ENCODE measurements around the gene SF1.

The SF1 gene

GRCh38 chr11:64721359-64721699 is 57.0 kb downstream of the SF1 start:
- H3K14ac ChIP-seq (ENCODE audit: low read length in 2 of 2): no peak overlapping the region
- no peak overlapping the region for H3K27ac ChIP-seq (ENCODE audit: low read length, poor library complexity, severe bottlenecking)
- H4K8ac ChIP-seq (ENCODE audit: low read length): no peak overlapping the region
- H2AFZ ChIP-seq (ENCODE audit: low read depth, low read length): no peak overlapping the region
- H3K4me1 ChIP-seq (ENCODE audit: control insufficient read depth, insufficient read depth, low read depth, low read length): peaks cover 9% of the 10 kb centered on the region
- H3K36me3 ChIP-seq (ENCODE audit: control insufficient read depth in 1 of 2, insufficient read depth in 2 of 2, low read depth in 1 of 2, low read length in 2 of 2): no peaks in the 10 kb centered on the region
- no peak overlapping the region for H3K23ac ChIP-seq (ENCODE audit: low read length in 2 of 2)
- H3K4me3 ChIP-seq (ENCODE audit: insufficient read depth in 1 of 2, low read depth in 1 of 2, low read length in 2 of 2): no peak overlapping the region
- no peak overlapping the region for H2BK5ac ChIP-seq (ENCODE audit: low read depth, low read length, poor library complexity, severe bottlenecking)
- H2BK15ac ChIP-seq (ENCODE audit: low read depth, poor library complexity, severe bottlenecking): no peak overlapping the region
- no peak overlapping the region for H4K91ac ChIP-seq (ENCODE audit: low read length)
- H3K9me3 ChIP-seq (ENCODE audit: control insufficient read depth, low read length): no peaks in the 10 kb centered on the region
- no peak overlapping the region for H3K4ac ChIP-seq (ENCODE audit: low read depth in 1 of 2, low read length in 2 of 2)
- no peak overlapping the region for H2AK5ac ChIP-seq (ENCODE audit: low read length, severe bottlenecking)
- no peak overlapping the region for H2BK12ac ChIP-seq (ENCODE audit: low read length in 2 of 2)
- 87% methylated on average over 3 of the region's 3 CpGs for WGBS
- H3K27me3 ChIP-seq (ENCODE audit: control insufficient read depth in 1 of 2, insufficient read depth in 1 of 2, low read length in 2 of 2): peaks cover 81 to 82% of the 10 kb centered on the region in 2 experiments
- no peak overlapping the region for H3K4me2 ChIP-seq (ENCODE audit: low read length, poor library complexity, severe bottlenecking)
- H3K18ac ChIP-seq (ENCODE audit: low read depth in 1 of 2, low read length in 2 of 2): no peak overlapping the region
- no peaks in the 10 kb centered on the region for H3K79me1 ChIP-seq (replicated peaks; ENCODE audit: low read length, poor library complexity, severe bottlenecking)
- no peak overlapping the region for H2BK120ac ChIP-seq (ENCODE audit: low read depth, low read length)
- DNase-seq: no peak
- no peak overlapping the region for H3K9ac ChIP-seq (ENCODE audit: low read length)

- Histone ChIP-seq H3K9ac (ENCODE audit: low read length) (no peak overlapping the region), H3K4me2 (ENCODE audit: low read length, poor library complexity, severe bottlenecking) (no peak overlapping the region), H3K9me3 (ENCODE audit: control insufficient read depth, low read length) (no peaks in the 10 kb centered on the region), H2BK120ac (ENCODE audit: low read depth, low read length) (no peak overlapping the region), H3K27me3 (ENCODE audit: control insufficient read depth in 1 of 2, insufficient read depth in 1 of 2, low read length in 2 of 2) (peaks cover 82 to 86% of the 10 kb centered on the region in 2 experiments), H3K4me1 (ENCODE audit: control insufficient read depth, insufficient read depth, low read depth, low read length) (peaks cover 8% of the 10 kb centered on the region), H3K79me1 (replicated peaks; ENCODE audit: low read length, poor library complexity, severe bottlenecking) (no peaks in the 10 kb centered on the region), H4K91ac (ENCODE audit: low read length) (no peak overlapping the region), H2BK15ac (ENCODE audit: low read depth, poor library complexity, severe bottlenecking) (no peak overlapping the region), H3K36me3 (ENCODE audit: control insufficient read depth in 1 of 2, insufficient read depth in 2 of 2, low read depth in 1 of 2, low read length in 2 of 2) (no peaks in the 10 kb centered on the region), H3K27ac (ENCODE audit: low read length, poor library complexity, severe bottlenecking) (no peak overlapping the region), H3K4ac (ENCODE audit: low read depth in 1 of 2, low read length in 2 of 2) (no peak overlapping the region), H3K4me3 (ENCODE audit: insufficient read depth in 1 of 2, low read depth in 1 of 2, low read length in 2 of 2) (no peak overlapping the region), H2AK5ac (ENCODE audit: low read length, severe bottlenecking) (no peak overlapping the region), H3K23ac (ENCODE audit: low read length in 2 of 2) (no peak overlapping the region), H2BK5ac (ENCODE audit: low read depth, low read length, poor library complexity, severe bottlenecking) (no peak overlapping the region), H2AFZ (ENCODE audit: low read depth, low read length) (no peak overlapping the region), H3K14ac (ENCODE audit: low read length in 2 of 2) (no peak overlapping the region), H4K8ac (ENCODE audit: low read length) (peak overlapping the region; percentile 20), H3K18ac (ENCODE audit: low read depth in 1 of 2, low read length in 2 of 2) (no peak overlapping the region), H2BK12ac (ENCODE audit: low read length in 2 of 2) (no peak overlapping the region)
- WGBS: 83% methylated on average over 9 of the region's 12 CpGs
- no peak for DNase-seq
Observed at GRCh38 chr11:64720640-64721358, 57.5 kb downstream of the SF1 start.

- Histone ChIP-seq H2AFZ (ENCODE audit: low read depth, low read length) (no peak overlapping the region), H3K4me2 (ENCODE audit: low read length, poor library complexity, severe bottlenecking) (no peak overlapping the region)
- WGBS: 75% methylated on average over 9 of the region's 9 CpGs
Observed at GRCh38 chr11:64720167-64720566, 58.2 kb downstream of the SF1 start.

GRCh38 chr11:64719406-64719805 is 58.9 kb downstream of the SF1 start:
- no peak overlapping the region for H3K23ac ChIP-seq (ENCODE audit: low read length in 2 of 2)
- H3K36me3 ChIP-seq (ENCODE audit: control insufficient read depth in 1 of 2, insufficient read depth in 2 of 2, low read depth in 1 of 2, low read length in 2 of 2): no peaks in the 10 kb centered on the region
- no peak overlapping the region for H3K27ac ChIP-seq (ENCODE audit: low read length, poor library complexity, severe bottlenecking)
- H3K4me2 ChIP-seq (ENCODE audit: low read length, poor library complexity, severe bottlenecking): no peak overlapping the region
- no peak overlapping the region for H3K4ac ChIP-seq (ENCODE audit: low read depth in 1 of 2, low read length in 2 of 2)
- no peak overlapping the region for H3K14ac ChIP-seq (ENCODE audit: low read length in 2 of 2)
- no peak overlapping the region for H2BK15ac ChIP-seq (ENCODE audit: low read depth, poor library complexity, severe bottlenecking)
- H2AFZ ChIP-seq (ENCODE audit: low read depth, low read length): no peak overlapping the region
- H3K27me3 ChIP-seq (ENCODE audit: control insufficient read depth in 1 of 2, insufficient read depth in 1 of 2, low read length in 2 of 2): peaks cover 88 to 89% of the 10 kb centered on the region in 2 experiments
- no peak overlapping the region for H4K91ac ChIP-seq (ENCODE audit: low read length)
- H4K8ac ChIP-seq (ENCODE audit: low read length): no peak overlapping the region
- peaks cover 8% of the 10 kb centered on the region for H3K4me1 ChIP-seq (ENCODE audit: control insufficient read depth, insufficient read depth, low read depth, low read length)
- no peaks in the 10 kb centered on the region for H3K9me3 ChIP-seq (ENCODE audit: control insufficient read depth, low read length)
- H2BK12ac ChIP-seq (ENCODE audit: low read length in 2 of 2): no peak overlapping the region
- WGBS: 80% methylated on average over 10 of the region's 10 CpGs
- no peak overlapping the region for H2AK5ac ChIP-seq (ENCODE audit: low read length, severe bottlenecking)
- no peak overlapping the region for H2BK5ac ChIP-seq (ENCODE audit: low read depth, low read length, poor library complexity, severe bottlenecking)
- no peak overlapping the region for H3K4me3 ChIP-seq (ENCODE audit: insufficient read depth in 1 of 2, low read depth in 1 of 2, low read length in 2 of 2)
- no peaks in the 10 kb centered on the region for H3K79me1 ChIP-seq (replicated peaks; ENCODE audit: low read length, poor library complexity, severe bottlenecking)
- H2BK120ac ChIP-seq (ENCODE audit: low read depth, low read length): no peak overlapping the region
- no peak overlapping the region for H3K9ac ChIP-seq (ENCODE audit: low read length)
- no peak overlapping the region for H3K18ac ChIP-seq (ENCODE audit: low read depth in 1 of 2, low read length in 2 of 2)
- no peak for DNase-seq

More at GRCh38 chr11:64720167-64720566, 58.2 kb downstream of the SF1 start:
- Histone ChIP-seq H4K8ac (ENCODE audit: low read length) (no peak overlapping the region), H3K4me1 (ENCODE audit: control insufficient read depth, insufficient read depth, low read depth, low read length) (peaks cover 8% of the 10 kb centered on the region), H2BK120ac (ENCODE audit: low read depth, low read length) (no peak overlapping the region), H3K27ac (ENCODE audit: low read length, poor library complexity, severe bottlenecking) (no peak overlapping the region), H3K4ac (ENCODE audit: low read depth in 1 of 2, low read length in 2 of 2) (no peak overlapping the region), H3K79me1 (replicated peaks; ENCODE audit: low read length, poor library complexity, severe bottlenecking) (no peaks in the 10 kb centered on the region), H2BK12ac (ENCODE audit: low read length in 2 of 2) (no peak overlapping the region), H3K14ac (ENCODE audit: low read length in 2 of 2) (no peak overlapping the region), H4K91ac (ENCODE audit: low read length) (no peak overlapping the region), H3K36me3 (ENCODE audit: control insufficient read depth in 1 of 2, insufficient read depth in 2 of 2, low read depth in 1 of 2, low read length in 2 of 2) (no peaks in the 10 kb centered on the region), H3K9ac (ENCODE audit: low read length) (no peak overlapping the region), H3K9me3 (ENCODE audit: control insufficient read depth, low read length) (no peaks in the 10 kb centered on the region), H2BK15ac (ENCODE audit: low read depth, poor library complexity, severe bottlenecking) (no peak overlapping the region), H3K23ac (ENCODE audit: low read length in 2 of 2) (no peak overlapping the region), H3K18ac (ENCODE audit: low read depth in 1 of 2, low read length in 2 of 2) (no peak overlapping the region), H2BK5ac (ENCODE audit: low read depth, low read length, poor library complexity, severe bottlenecking) (no peak overlapping the region), H2AK5ac (ENCODE audit: low read length, severe bottlenecking) (no peak overlapping the region), H3K27me3 (ENCODE audit: control insufficient read depth in 1 of 2, insufficient read depth in 1 of 2, low read length in 2 of 2) (peaks cover 88% of the 10 kb centered on the region in 2 experiments), H3K4me3 (ENCODE audit: insufficient read depth in 1 of 2, low read depth in 1 of 2, low read length in 2 of 2) (no peak overlapping the region)
- no peak for DNase-seq

Data from mesenchymal stem cell (in vitro differentiated cells and primary cell).